Kasumi-1 (cell line): ENCODE measurements around the gene GDF9.

Experiments
- DNase-seq, 2 experiments: peaks; one replicate each; lab custom pipeline; 2025; lab: John Stamatoyannopoulos, UW

Gene GDF9

DNA sequence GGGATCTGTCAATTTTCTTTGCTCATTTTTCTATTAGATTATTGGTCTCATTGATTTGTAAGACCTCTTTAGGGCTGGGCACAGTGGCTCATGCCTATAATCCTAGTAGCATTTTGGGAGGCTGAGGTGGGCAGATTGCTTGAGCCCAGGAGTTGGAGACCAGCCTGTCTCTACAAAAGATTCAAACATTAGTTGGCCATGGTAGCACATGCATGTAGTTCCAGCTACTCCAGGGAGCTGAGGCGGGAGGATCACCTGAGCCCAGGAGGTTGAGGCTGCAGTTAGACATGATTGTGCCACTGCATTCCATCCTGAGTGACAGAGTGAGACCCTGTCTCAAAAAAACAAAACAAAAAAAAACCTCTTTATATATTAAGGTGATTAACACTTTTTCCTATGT, 29.4 kb downstream of the GDF9 start:
- DNase-seq, result no peak

DNA sequence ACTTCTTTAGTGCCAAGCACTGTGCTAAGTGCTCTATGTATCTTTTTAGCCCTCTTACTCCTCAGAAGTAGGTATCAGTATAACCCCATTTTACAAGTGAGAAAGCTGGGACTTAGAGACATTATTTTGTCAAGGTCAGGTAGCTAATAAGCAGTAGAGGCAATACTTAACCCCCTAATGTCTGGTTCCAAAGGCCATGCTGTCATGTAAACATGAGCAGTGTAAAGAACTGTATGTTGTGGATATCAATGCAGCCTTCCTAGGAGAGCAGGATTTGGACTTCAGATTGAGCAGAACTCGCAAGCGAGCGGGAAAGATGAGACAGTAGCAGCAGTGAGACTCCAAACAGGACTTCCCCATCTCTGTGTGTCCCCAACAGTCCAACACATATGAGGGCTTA, 32.2 kb downstream of the GDF9 start:
- no peak for DNase-seq

DNA sequence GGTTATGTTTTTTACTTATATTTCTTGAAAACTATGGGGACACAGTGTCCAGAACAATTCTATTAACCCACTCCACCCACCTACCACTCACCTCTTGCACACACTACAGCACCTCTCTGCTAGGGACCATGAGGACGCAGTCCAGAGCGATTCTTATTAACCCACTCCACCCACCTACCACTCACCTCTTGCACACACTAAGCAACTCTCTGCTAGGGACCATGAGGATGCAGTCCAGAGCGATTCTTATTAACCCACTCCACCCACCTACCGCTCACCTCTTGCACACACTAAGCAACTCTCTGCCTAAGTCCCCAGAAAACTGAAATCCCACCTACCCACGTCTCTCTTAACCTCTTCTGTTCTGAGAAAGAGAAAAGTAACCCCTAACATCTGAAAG, 33.7 kb downstream of the GDF9 start:
- DNase-seq, result no peak

DNA sequence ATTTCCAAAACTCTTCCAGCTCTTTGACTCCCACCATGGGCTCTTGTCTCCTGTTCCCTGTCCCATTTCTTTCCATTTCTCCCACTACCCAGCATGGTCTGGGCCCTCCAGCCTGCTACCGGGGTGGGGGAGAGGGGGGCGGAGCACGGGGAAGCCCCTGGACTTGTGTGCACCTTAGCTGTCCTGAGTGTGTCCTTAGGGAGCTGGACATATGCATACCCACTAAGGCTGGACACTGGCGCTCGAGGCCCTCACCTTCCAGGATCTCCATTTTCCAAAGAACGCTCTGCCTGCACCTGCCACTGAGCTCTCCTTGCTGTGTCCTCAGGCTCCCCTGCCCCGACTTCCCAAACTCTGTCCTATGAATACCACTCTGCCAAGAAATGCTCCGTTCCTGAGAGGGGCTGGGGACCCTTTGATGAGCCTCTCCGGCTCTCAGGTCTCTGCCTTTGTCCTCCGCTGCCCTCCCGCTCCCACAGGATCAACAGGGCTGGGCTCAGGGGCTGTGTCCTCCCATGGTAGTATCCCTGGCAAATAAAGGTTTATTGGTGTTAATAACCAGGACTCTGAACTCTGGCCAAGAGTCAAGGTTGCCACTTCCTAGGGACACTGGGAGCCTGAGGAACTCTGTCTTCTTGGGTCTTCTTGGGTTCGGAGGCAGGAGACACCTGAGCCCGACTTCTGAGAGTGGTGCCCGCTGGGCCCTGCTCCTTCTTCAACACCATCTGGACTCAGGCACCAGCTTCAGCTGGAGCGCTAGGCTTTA, 35.0 kb downstream of the GDF9 start:
- no peak for DNase-seq

DNA sequence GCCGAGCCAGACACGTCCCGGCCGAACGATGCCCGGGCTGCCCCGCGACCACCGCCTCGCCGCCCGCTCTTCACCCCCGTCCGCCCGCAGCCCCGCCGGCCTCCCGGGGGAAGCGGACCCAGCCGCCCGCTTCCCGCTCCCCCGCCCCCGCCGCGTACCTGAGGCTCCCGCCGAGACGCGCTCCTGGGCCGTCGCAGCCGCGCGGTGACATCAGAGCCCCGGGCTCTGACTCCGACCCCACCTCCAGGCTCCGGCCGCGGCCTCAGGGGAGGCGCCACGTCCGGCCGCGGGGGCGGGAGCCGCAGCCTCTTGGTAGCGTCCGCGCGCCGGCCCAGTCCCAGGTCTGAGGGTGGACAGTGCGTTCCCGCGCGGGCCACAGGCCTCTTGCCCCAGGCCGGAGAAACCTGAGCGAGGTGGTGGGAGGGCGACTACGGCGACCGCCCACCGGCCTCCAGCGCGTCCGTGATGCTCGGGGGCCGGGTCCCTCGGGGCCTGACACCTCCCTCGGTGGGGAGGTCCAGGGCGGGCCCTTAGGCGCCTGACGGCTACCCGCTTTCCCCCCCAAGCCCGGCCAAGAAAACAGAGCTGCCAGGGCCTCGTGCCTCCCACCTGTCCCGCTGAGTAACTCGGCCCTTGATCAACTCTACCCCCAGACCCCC, 35.7 kb downstream of the GDF9 start, which contains the start of gene SHROOM1:
SHROOM1 (minus strand) TSS at position 212 of the 659 bp plus-strand sequence. CDS start 4,507 bp downstream, outside the sequence.
- DNase-seq, result no peak

DNA sequence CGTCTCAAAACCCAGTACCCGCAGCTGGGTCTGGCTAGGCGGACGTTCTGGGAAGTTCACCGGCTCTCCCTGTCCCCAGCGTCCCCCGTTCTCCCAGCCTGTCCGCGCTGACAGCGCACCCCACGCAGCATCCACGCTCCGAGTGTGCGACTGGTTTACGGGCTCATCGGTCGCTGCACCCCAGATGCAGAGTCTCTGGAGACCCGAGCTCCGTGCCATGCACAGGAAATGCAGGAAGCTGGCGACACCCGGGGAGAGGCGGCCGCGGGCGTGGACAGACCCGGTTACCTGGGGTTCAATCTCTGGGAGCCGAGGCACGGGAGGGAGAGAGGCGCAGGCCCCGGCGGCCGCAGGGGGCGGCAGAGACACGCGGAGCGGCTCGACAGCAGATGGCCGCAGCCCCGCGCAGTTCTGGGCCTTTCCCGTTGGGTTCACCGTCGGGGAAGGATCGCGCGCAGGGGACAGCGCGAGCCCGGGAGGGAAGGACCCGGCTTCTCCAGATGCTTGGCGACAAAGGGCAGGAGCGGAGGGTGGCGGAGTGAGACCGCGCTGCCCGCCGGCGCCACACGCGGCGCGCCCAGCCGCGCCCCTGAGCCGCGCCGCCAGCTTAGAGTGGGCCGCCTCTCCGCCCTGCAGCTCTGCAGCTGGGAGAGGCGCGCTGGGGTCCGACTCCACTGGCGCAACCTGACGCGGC, 36.4 kb downstream of the GDF9 start:
- peak; percentile 50 to 58 for DNase-seq

DNA sequence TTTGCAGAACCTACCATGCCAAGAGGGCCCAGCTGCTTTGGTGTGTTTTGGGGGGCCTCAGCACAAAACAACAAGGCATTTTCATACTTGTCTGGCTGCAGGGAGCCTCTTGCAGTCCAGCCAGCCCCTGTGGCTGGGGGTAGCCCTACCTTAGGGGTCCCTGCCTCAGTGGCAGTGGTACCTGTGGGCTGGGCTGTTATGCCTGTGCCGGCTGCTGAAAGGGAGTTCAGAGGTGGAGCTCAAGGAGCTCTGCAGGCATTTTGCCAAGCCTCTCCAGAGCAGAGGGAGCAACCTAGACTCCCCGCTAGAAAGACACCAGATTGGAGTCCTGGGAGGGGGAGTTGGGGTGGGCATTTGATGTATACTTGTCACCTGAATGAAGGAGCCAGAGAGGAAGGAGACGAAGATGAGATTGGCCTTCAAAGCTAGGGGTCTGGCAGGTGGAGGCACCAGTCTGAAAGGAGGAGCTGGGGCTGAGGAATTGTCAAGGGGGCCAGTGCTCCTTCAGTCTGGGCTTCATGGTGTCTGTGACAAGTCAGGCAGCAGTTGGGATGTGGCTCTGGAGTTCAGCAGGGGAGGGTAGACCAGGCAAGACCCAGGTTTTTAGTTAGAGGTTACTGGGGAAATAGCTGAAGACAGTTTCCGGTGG, 37.3 kb downstream of the GDF9 start:
- no peak for DNase-seq

DNA sequence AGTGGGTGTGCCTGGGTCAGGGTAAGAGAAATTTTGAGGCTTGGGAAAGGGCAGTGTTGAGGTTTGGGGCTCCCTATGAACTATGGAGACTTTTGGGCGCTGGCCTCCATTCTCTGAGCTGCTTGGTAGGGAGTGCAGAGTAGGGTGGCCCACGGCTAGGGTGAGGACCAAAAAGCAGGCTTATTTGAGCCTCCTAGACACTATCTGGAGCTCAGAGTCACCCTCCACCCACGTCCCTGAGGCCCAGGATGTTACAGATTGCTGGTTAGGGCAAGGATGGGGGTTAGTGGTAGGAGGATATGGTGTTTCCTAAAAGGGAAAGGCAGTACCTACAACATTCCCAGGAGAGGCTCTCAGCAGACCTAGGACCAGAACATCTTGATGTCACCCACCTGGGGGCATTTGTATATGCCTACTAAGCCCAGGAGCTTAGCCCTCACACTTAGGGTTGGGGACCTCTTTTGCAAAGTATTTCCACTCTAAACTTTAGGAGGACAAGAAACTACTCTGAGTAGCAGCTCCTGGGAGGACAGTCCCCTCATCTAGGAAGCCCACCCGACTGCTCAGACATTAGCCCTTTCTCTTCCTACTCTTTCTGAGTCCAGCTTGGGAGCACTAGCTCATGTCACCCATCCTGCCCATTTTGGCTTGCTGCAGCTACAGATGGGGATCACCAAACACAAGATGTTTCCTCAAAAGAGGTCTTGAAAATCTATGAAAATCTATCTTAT, 38.2 kb downstream of the GDF9 start:
- no peak for DNase-seq

DNA sequence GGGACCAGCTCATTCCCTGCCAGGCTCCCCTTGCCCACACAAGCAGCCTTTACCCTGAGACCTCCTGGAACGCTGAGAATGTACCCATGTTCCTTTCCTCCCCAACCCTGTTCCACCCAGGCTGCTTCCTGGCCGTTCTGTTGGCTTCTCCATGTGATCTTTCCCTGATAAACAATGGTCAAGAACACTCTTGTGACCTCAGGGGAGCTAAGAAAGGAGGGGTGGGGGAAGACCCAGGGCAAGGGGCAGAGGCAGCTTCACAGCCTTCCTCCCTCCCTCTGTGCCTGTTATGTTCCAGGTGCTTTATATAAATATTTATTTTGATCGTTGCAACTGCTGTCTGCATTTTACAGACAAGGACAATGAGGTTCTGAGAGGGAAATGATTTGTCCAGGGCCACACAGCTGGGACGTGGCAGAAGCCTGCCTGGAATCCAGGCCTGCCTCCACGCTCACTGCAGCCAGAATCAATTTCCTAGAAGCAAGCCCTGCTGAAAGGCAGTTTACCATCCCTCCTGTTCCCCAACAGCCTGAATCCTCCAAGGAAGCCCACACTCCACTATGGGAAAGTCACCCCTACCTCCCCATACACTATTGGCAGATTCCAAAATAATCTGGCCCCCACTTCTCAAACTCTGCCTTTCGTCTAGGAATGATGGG, 39.7 kb downstream of the GDF9 start:
- DNase-seq, result no peak

DNA sequence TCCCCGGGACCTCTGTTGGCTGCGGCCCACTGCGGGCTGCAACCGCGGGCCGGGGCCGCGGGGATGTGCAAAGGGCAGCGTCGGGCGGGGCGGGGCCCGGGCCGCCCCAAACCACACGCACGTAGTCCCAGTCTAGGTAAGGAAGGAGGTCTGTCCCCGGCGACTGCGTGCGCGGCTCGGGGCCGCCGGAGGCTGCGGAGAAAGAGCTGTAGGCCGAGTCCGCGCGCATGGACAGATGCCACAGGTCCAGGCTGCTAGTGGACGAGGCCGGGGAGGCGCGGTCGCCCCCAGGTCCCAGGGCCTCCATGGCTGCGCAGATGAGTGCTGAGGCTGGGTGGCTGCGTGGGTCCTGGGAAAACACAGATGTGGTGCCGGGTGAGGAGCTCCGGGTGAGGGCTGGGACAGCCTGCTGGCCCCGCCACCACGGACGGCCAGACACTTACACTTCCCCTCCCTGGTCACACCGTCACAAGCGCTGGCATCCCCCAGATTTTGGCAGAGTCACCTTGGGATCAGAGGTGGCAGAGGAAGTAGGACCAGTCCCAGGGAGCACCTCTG, 40.4 kb downstream of the GDF9 start:
- DNase-seq, result no peak

DNA sequence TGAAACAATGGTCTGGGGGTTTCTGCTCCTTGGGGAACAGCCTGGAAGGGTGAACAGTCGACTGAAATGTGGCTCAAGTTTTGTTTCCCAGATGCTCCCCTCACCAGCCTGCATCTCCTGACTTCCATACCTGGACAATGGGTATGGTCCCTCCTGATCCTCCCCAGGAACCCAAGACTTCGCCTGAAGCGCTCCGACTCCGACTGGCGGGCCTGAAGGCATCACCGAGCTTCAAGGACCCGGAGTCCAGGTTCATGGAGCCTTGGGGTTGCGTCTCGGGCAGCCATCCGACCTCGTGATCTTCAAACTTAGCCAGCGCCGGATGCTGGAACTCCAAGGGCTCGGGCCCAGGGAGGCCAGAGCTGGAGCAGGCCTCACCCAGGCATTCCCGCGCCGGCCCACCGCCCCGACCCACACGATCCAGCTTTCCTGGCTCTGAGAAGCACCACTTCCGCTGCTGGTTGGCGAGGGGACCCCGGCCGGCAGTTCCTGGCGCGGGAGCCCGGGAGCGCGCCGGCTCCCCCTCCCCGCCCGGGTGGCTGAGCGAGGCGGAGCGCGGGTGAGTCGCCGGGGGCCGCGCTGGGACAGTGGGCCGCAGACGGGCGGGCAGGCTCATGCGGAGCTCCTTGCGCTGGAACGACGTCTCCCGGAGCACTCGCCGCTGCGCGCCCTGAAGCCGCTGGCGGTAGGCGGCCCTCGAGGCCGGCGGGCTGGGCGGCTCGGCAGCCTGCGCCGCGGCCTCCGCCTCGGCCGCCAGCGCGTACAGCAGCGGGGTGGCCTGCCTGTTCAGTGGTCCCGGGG, 41.0 kb downstream of the GDF9 start:
- DNase-seq, result no peak

DNA sequence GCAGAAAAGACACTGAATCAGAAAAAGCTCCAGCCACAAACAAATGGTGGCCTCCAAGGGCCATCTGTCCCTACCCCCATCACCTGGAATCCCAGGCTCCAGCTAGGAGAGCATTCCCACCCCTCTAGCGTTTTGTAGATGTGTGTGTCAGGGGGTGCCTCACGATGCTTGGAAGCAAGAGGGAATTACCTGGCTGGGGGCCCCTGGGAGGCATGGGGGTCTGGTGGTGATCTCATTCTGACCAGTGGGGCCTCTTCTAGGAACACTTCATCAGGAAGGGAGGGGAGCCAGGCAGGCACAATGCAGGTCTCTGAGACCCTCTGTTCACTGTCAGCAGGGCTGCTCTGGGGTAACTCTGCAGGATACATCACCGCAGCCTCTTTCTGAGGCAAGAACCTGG, 41.8 kb downstream of the GDF9 start:
- DNase-seq, result no peak

DNA sequence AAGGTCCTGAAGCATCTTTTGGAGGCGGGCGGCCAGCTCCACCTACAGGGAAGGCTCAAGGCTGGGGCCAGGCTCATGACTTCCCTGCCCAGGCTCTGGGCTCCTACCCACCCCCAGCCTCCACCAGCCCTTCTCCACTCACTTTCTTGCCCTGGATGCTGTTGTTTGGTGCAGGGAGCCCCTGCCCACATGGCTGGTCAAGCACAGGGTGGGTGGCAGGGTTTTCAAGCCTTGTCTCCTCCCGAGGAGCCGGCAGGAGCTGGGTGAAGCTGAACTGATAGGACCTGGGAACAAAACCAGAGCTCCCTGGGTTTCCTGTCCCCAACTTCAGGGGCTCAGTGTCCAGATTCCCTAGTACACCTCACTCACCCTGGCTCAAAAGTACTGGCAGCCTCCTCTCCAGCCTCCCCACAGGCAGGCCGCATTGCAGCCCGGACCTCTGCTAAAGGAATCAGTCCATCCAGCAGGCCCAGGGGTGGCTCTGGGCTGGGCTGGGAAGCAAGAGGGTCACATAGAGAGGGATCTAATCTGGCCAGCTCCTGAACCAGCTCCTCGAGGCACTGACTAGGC, 42.7 kb downstream of the GDF9 start:
- no peak for DNase-seq

DNA sequence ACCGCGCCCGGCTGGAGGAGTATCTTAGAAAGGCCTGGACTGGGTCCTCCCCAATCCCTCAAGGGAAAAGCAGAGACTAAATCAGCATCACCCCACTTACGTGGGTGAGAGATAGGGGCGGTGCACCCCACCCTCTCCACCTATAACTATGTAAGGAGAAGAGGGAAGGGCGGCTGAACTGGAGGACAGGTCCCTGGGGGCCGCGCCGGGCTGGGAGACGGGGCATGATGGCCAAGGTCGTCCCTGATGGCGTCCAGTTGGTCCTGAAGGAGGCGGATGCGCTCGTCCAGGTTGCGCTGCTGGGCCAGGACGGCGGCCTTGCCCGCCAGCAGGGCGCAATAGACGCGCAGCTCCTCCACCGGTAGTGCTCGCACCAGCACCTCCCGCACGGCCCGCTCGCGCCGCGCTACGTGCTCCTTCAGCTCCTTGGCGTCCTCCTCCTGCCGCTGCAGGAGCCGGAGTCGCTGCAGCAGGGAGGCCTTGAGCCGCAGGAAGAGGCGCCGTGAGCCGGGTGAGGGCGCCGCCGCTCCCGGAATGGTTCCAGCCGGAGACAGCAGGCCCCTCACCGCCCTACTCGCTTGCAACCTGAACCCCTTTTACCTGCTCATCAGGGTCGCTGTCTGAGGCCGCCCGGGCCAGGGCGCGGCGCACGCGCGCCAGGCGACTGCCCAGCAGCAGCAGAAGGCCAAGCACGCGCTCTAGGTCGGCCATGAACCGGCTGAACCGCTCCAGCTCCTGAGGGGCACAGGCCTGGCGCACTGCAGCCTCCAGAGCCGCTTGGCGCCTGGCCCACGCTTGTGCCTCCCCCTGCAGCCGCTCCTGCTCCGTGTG, 43.4 kb downstream of the GDF9 start:
- no peak for DNase-seq

DNA sequence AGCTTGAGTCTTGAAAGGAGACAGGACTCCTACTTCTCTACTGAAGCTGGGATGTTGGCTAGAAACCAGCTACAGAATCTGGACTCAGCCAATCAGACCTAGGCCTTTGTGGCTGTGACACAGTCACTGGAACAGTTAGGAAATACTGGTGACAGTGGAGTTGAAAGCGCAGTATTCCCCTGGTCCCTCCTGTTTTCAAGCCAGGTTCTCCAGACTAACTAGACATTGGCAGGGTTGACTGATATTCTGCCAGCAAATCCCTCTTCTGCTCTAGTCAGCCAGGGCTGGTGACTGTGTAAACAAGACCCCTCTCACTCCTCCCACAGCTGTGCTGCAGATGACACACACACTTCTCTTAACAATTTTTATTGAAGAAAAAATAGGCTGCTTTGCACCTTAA, 44.5 kb downstream of the GDF9 start:
- DNase-seq, result no peak

DNA sequence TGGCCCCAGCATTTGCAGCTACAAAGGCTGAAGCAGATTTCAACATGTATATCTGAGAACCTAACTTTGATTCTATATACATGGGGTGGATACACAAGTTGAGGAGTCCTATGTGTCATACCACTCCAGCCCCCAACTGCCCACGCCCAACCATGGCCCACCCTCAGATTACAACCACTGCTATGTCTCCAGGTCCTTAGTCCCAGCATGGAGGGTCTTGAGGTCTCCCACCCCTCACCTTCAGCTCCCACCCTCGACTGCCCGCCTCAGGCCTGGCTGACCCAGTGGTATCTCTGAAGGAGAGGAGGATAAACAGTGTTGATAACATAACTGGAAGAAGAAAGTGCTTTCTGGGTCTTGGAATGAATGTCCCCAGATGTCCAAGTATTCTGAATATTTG, 44.9 kb downstream of the GDF9 start:
- no peak for DNase-seq

DNA sequence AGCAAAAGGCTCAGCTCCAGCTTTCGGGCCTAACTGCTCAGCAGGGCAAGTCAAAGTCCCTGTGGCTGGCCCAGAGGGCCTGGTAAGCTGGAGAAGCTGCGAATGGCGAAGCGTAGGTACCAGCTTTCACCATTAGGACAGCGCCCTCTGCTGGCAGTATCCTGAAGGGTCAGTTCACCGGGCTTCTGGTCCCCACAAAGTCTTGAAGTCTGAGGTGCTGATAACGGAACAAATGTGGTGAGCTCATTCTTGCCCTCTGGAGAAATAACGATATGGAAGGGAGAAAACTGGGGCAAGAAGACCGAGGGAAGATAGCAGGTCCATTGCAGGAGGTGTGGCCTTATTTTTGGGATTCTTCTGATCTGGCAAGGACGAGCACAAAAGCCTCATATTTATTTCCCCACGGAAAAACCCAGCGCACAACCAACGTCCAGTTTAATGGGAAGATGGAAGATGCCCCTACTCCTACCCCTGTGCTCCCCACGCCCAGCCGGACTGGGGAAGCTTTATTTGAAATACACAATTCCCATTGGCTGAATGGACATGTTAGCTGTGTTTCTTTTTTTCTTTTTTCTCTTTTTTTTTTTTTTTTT, 46.0 kb downstream of the GDF9 start:
- DNase-seq, result peak; percentile 88 to 93

DNA sequence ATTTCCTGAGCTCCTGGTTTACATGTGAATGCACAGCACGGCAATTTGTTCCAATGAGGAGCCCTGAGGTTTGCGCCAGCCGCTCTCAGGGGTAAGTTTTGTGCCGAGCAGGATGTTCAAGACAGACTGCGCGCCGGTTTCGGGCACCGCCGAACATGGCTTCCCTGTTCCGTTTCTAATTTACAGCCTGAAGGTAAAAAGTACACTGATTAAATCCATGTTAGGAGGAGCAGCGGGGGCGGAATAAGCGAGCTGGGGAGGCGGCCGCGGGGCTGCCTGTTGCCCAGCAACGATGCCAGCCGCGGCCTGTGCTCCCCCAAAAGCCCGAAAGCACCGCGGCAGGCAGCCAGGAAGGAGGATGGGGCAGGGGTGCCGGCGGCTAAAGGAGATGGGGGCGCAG, 46.8 kb downstream of the GDF9 start:
- no peak for DNase-seq

DNA sequence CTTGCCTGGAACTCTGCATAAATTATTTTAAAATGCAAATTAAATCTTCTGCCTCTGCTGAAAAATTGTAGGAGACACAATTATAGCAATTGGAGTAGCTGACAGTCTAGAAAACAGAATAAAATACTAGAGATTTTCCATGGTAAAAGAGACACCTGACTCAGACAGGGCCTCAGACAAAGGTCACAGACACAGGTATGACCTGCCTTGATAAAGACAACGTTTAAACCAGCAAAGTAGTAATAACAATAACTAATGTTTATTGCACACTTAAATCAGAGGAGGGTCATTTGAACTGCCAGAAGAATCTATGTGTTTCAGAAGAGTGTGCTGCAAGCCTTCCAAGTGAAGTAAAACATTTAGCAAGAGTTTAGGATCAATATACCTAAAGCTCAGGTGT, 49.3 kb downstream of the GDF9 start:
- no peak for DNase-seq
